Lung (tissue), 12 donors: ENCODE data around the gene PARD3B. TPM values are rescaled to one million over a fixed set of nuclear protein-coding genes. Genes with fewer than 3 reads are reported as not detected.
"Not testable (repeated sequence)": the region's sequence is repeated elsewhere in the genome, so short reads cannot be mapped to it uniquely, and the experiment has no call there.

Source experiments
- ATAC-seq: fragments of 200-7000 bp; cut with Tn5 transposase; one replicate; pipeline ENCODE4 v1.9.1; 2020; ENCODE audit warnings: moderate number of reproducible peaks; ENCODE audit not compliant: insufficient read depth, low FRiP score
- DNase-seq, 3 donors: peaks; one replicate each; pipeline ENCODE4 v3.0.0-alpha.2; 2013 to 2017
- H3K27ac ChIP-seq, 2 donors: one replicate each; pipeline ENCODE4 v1.5.1; 2013; ENCODE audit warnings: mild to moderate bottlenecking in 2 of 2, moderate library complexity in 2 of 2, control low read depth in 1 of 2, inconsistent platforms in 1 of 2, low read depth in 1 of 2, low read length in 1 of 2
- H3K27me3 ChIP-seq, 3 donors: one replicate each; pipeline ENCODE4 v1.5.1; 2013; ENCODE audit warnings: low read length in 2 of 3; ENCODE audit not compliant: control insufficient read depth in 3 of 3, insufficient read depth in 3 of 3
- H3K36me3 ChIP-seq, 4 donors: one replicate each; pipeline ENCODE4 v1.5.1; 2013; ENCODE audit warnings: low read length in 4 of 4, mild to moderate bottlenecking in 1 of 4, moderate library complexity in 1 of 4; ENCODE audit not compliant: control insufficient read depth in 4 of 4, insufficient read depth in 4 of 4
- H3K4me1 ChIP-seq, 5 donors: one replicate each; pipeline ENCODE4 v1.5.1; 2013; ENCODE audit warnings: low read length in 5 of 5, mild to moderate bottlenecking in 2 of 5, moderate library complexity in 1 of 5; ENCODE audit not compliant: control insufficient read depth in 5 of 5, insufficient read depth in 5 of 5
- H3K4me3 ChIP-seq: one replicate; pipeline ENCODE4 v1.5.1; 2013; ENCODE audit warnings: mild to moderate bottlenecking, control low read depth, moderate library complexity
- H3K9ac ChIP-seq, 2 donors: one replicate each; pipeline ENCODE4 v1.5.1; 2013; ENCODE audit warnings: low read length in 2 of 2, control low read depth in 1 of 2; ENCODE audit not compliant: insufficient read depth in 1 of 2
- H3K9me3 ChIP-seq, 4 donors: one replicate each; pipeline ENCODE4 v1.5.1; 2013; ENCODE audit warnings: low read length in 3 of 4, mild to moderate bottlenecking in 1 of 4, moderate library complexity in 1 of 4; ENCODE audit not compliant: control insufficient read depth in 4 of 4, insufficient read depth in 3 of 4
- CTCF ChIP-seq: IDR thresholded peaks from 2 replicates; pipeline ENCODE4 v1.5.1; 2012; ENCODE audit warnings: mild to moderate bottlenecking; ENCODE audit errors: control extremely low read depth, extremely low read depth
- WGBS, 2 donors: extraction: QIAGEN DNeasy Blood & Tissue Kit; methylation state at CpG; one replicate each; pipeline ENCODE4 v1.1.7; 2013; 5-methylcytosine and 5-hydroxymethylcytosine counted together
- polyA plus RNA-seq, 2 donors: library from polyadenylated mRNA; stranded (reverse); fragments of 200-250 nt; gene quantifications; one replicate each; pipeline ENCODE4 v1.2.1, GENCODE V29; 2013
- total RNA-seq, 2 donors: library from RNA; depleted of rRNA in 1 of 2; stranded (reverse); fragments of >200 nt in 1 of 2; gene quantifications; one replicate each; pipeline ENCODE4 v1.2.1, GENCODE V29; 2014 to 2021
- donor health status: control.
- donor health status: control.
- donor health status: Bipolar disorder and iron deficiency.
- donor health status: healthy.
- donor health status: DM: yes; HTN: yes; CAD: no.

PARD3B gene
- total and polyA plus RNA-seq, 4 donors, result 2.4 to 38.7 (median 17.1) TPM

GRCh38 chr2:204551512-204551863 lies 6.2 kb downstream of the PARD3B start:
- H3K4me3 ChIP-seq, result no peak overlapping the region
- no peaks in the 10 kb centered on the region for H3K36me3 ChIP-seq
- peaks cover 0 to 26% (median 7%) of the 10 kb centered on the region in 5 donors for H3K4me1 ChIP-seq
- ATAC-seq (no peak), DNase-seq (no peak)
- H3K9ac ChIP-seq, result no peak overlapping the region
- no peaks in the 10 kb centered on the region for H3K9me3 ChIP-seq
- no peak for TF ChIP-seq CTCF
- 87 to 90% methylated on average over 3 of the region's 3 CpGs for WGBS, 2 donors
- no peak overlapping the region for H3K27ac ChIP-seq
- H3K27me3 ChIP-seq, result no peaks in the 10 kb centered on the region

- H3K4me1 ChIP-seq, result no peaks in the 10 kb centered on the region
- H3K9me3 ChIP-seq, result no peaks in the 10 kb centered on the region
- no peak for TF ChIP-seq CTCF
- DNase-seq (no peak), ATAC-seq (no peak)
- H3K9ac ChIP-seq, result no peak overlapping the region
- H3K27me3 ChIP-seq, result no peaks in the 10 kb centered on the region
- H3K27ac ChIP-seq, result no peak overlapping the region
- no peak overlapping the region for H3K4me3 ChIP-seq
- WGBS, 2 donors, result 88 to 91% methylated on average over 1 of the region's 1 CpG
- peaks cover 0 to 3% (median 0%) of the 10 kb centered on the region in 4 donors for H3K36me3 ChIP-seq
Measured at GRCh38 chr2:204557604-204558003, 12.3 kb downstream of the PARD3B start.

- not testable (repeated sequence) for H3K9ac ChIP-seq, ATAC-seq, H3K36me3 ChIP-seq, H3K4me1 ChIP-seq, DNase-seq, H3K9me3 ChIP-seq, H3K27me3 ChIP-seq, H3K27ac ChIP-seq, H3K4me3 ChIP-seq
Measured at GRCh38 chr2:204559358-204559757, 14.1 kb downstream of the PARD3B start.

- H3K27me3 ChIP-seq, result no peaks in the 10 kb centered on the region
- no peak overlapping the region for H3K27ac ChIP-seq
- H3K4me3 ChIP-seq, result no peak overlapping the region
- H3K36me3 ChIP-seq, result peaks cover 0 to 3% (median 0%) of the 10 kb centered on the region in 4 donors
- WGBS, 2 donors, result 85 to 99% methylated on average over 3 of the region's 3 CpGs
- DNase-seq (no peak), ATAC-seq (no peak)
- TF ChIP-seq CTCF, result no peak
- H3K9ac ChIP-seq, result no peak overlapping the region
- H3K4me1 ChIP-seq, result no peaks in the 10 kb centered on the region
- H3K9me3 ChIP-seq, result no peaks in the 10 kb centered on the region
Measured at GRCh38 chr2:204560902-204561301, 15.6 kb downstream of the PARD3B start.
